SK-MEL-5 (cell line): Measurements from ENCODE around the gene DLK2. TPM values are rescaled to one million over a fixed set of nuclear protein-coding genes. Genes with fewer than 3 reads are reported as not detected.
"Not testable (repeated sequence)": the region's sequence is repeated elsewhere in the genome, so short reads cannot be mapped to it uniquely, and the experiment has no call there.

ENCODE experiments used
- DNase-seq: peaks from one replicate; pipeline ENCODE4 v3.0.0-alpha.2; 2016; ENCODE audit warnings: low read depth, low spot score
- in situ Hi-C: cut with HindIII; loops from 2 replicates; pipeline ENCODE4 v1.10.0; 2016; ENCODE audit warnings: low sequenced_read_pairs, high pct_unique_total_duplicates, low pct_unique_long_range_greater_than_20kb
- total RNA-seq: library from RNA; depleted of rRNA; stranded (reverse); fragments of >200 nt; shearing (Covaris generic); gene quantifications from 2 replicates; pipeline ENCODE4 v1.2.3, GENCODE V29; 2014

DLK2 gene
- total RNA-seq, 1 experiment from 2014 or later = 0.48 TPM

GRCh38 chr6:43464337-43464736 is 9.0 kb upstream of the DLK2 start:
- no peak for DNase-seq
- in situ Hi-C loops = no loop called here

- in situ Hi-C loops = no loop called here
- no peak for DNase-seq
These were observed 6.6 kb upstream of the DLK2 start for GRCh38 chr6:43461936-43462335.

- no peak for DNase-seq
These were observed 4.7 kb upstream of the DLK2 start for GRCh38 chr6:43460032-43460431.

GRCh38 chr6:43459535-43459934 is 4.2 kb upstream of the DLK2 start:
- in situ Hi-C loops = no loop called here
- no peak for DNase-seq

More at GRCh38 chr6:43460032-43460431, 4.7 kb upstream of the DLK2 start:
- in situ Hi-C loops = no loop called here

GRCh38 chr6:43458154-43458553 is 2.8 kb upstream of the DLK2 start:
- in situ Hi-C loops, DNase-seq: not testable (repeated sequence)

- no peak for DNase-seq
- in situ Hi-C loops = no loop called here
These were observed 2.3 kb upstream of the DLK2 start for GRCh38 chr6:43457643-43458042.

- in situ Hi-C loops = no loop called here
- DNase-seq = peak; percentile 18
These were observed 435 bp downstream of the DLK2 start for GRCh38 chr6:43454696-43455530.

- DNase-seq = peak; percentile 77
- in situ Hi-C loops = no loop called here
These were observed 1.1 kb downstream of the DLK2 start for GRCh38 chr6:43454290-43454695.

GRCh38 chr6:43453831-43454230 is 1.5 kb downstream of the DLK2 start:
- in situ Hi-C loops = no loop called here
- no peak for DNase-seq

GRCh38 chr6:43452896-43453295 is 2.5 kb downstream of the DLK2 start:
- in situ Hi-C loops = no loop called here

GRCh38 chr6:43451939-43452338 is 3.4 kb downstream of the DLK2 start:
- no peak for DNase-seq
- in situ Hi-C loops = no loop called here

More at GRCh38 chr6:43452896-43453295, 2.5 kb downstream of the DLK2 start:
- no peak for DNase-seq

- DNase-seq = no peak
- in situ Hi-C loops = no loop called here
These were observed 4.0 kb downstream of the DLK2 start for GRCh38 chr6:43451348-43451747.

GRCh38 chr6:43450699-43451131 is 4.6 kb downstream of the DLK2 start:
- in situ Hi-C loops = no loop called here
- DNase-seq = no peak

GRCh38 chr6:43448916-43449315 is 6.4 kb downstream of the DLK2 start:
- DNase-seq = no peak
- in situ Hi-C loops = no loop called here

GRCh38 chr6:43447604-43448003 is 7.7 kb downstream of the DLK2 start:
- no peak for DNase-seq
- in situ Hi-C loops = no loop called here

GRCh38 chr6:43445576-43445975 is 9.8 kb downstream of the DLK2 start:
- in situ Hi-C loops = no loop called here

GRCh38 chr6:43444582-43444981 is 10.8 kb downstream of the DLK2 start:
- in situ Hi-C loops = no loop called here

More at GRCh38 chr6:43445576-43445975, 9.8 kb downstream of the DLK2 start:
- DNase-seq = no peak

GRCh38 chr6:43444036-43444435 is 11.3 kb downstream of the DLK2 start:
- in situ Hi-C loops = no loop called here
- no peak for DNase-seq

More at GRCh38 chr6:43444582-43444981, 10.8 kb downstream of the DLK2 start:
- no peak for DNase-seq

- in situ Hi-C loops = no loop called here
- DNase-seq = no peak
These were observed 12.4 kb downstream of the DLK2 start for GRCh38 chr6:43442935-43443334.
